DOHH2 (cell line): Measurements from ENCODE around the gene KRT14.
"Not testable (repeated sequence)": the region's sequence is repeated elsewhere in the genome, so short reads cannot be mapped to it uniquely, and the experiment has no call there.

Experiments used
- CTCF ChIP-seq: fragments of 200-600 bp; sonication (generic); IDR thresholded peaks from one replicate; pipeline ENCODE4 v1.5.1; 2014; ENCODE audit warnings: antibody characterized with exemption, mild to moderate bottlenecking, low read depth, low read length; ENCODE audit not compliant: poor library complexity, severe bottlenecking
- EZH2phosphoT487 ChIP-seq: fragments of 200-600 bp; sonication (generic); IDR thresholded peaks from 2 replicates; pipeline ENCODE4 v1.6.1; 2017; ENCODE audit warnings: borderline replicate concordance, mild to moderate bottlenecking, antibody characterized with exemption, low read length, moderate library complexity, mixed read lengths

- TF ChIP-seq CTCF, EZH2phosphoT487: not testable (repeated sequence)
Observed at GRCh38 chr17:41576740-41577139, 10.0 kb downstream of the KRT14 start.
